GM19455 (cell line): ENCODE measurements around the gene B4GALNT2.
"Not testable (repeated sequence)": the region's sequence is repeated elsewhere in the genome, so short reads cannot be mapped to it uniquely, and the experiment has no call there.

Experiments used
- ATAC-seq: cut with Tn5 transposase; IDR thresholded peaks from one replicate; pipeline ENCODE4 v1.9.1; 2021; ENCODE audit not compliant: unreplicated experiment

B4GALNT2 gene, protein sequence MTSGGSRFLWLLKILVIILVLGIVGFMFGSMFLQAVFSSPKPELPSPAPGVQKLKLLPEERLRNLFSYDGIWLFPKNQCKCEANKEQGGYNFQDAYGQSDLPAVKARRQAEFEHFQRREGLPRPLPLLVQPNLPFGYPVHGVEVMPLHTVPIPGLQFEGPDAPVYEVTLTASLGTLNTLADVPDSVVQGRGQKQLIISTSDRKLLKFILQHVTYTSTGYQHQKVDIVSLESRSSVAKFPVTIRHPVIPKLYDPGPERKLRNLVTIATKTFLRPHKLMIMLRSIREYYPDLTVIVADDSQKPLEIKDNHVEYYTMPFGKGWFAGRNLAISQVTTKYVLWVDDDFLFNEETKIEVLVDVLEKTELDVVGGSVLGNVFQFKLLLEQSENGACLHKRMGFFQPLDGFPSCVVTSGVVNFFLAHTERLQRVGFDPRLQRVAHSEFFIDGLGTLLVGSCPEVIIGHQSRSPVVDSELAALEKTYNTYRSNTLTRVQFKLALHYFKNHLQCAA

DNA sequence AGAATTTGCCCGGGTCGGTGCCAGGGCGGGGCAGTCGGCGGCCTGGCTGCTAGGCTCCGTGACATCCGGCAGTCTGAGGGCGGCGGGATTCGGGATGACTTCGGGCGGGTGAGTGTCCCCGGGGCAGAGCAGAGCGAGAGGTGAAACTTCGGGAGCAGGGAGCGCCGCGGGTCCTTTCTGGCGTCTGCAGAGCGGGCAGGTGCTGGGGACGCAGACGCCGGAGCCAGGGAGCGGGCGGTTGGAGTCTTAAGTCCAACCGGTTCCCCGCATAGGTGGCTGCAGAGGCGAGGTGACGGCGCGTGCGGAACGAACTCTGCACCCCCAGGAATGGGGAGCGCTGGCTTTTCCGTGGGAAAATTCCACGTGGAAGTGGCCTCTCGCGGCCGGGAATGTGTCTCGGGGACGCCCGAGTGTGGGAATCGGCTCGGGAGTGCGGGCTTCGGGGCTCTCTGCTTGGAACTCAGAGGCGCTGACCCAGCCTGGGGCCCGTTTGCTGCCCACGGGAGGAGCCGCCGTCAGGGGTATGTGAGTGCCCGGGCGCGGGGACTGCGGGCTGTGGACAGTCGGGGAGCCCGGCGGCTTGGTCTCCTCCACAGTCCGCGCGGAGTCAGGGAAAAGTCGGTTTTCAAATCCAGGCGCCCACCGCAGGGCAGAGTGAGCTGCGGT is at the start of gene B4GALNT2:
Gene B4GALNT2 (plus strand): TSS at position 71 of the 666 bp plus-strand sequence. CDS start 24 bp downstream, at position 95.
- ATAC-seq, result no peak

DNA sequence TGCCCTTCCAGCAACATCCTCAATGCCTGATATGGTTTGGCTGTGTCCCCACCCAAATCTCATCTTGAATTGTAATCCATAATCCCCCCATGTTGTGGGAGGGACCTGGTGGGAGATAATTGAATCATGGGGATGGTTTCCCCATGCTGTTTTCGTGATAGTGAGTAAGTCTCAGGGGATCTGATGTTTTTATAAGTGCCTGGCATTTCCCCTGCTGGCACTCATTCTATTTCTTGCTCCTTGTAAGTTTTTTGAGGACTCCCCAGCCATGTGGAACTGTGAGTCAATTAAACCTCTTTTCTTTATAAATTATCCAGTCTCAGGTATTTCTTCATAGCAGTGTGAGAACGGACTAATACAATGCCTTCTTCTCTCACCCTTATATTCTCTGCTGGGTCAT is 47.5 kb upstream of the B4GALNT2 start:
- ATAC-seq, result not testable (repeated sequence)

DNA sequence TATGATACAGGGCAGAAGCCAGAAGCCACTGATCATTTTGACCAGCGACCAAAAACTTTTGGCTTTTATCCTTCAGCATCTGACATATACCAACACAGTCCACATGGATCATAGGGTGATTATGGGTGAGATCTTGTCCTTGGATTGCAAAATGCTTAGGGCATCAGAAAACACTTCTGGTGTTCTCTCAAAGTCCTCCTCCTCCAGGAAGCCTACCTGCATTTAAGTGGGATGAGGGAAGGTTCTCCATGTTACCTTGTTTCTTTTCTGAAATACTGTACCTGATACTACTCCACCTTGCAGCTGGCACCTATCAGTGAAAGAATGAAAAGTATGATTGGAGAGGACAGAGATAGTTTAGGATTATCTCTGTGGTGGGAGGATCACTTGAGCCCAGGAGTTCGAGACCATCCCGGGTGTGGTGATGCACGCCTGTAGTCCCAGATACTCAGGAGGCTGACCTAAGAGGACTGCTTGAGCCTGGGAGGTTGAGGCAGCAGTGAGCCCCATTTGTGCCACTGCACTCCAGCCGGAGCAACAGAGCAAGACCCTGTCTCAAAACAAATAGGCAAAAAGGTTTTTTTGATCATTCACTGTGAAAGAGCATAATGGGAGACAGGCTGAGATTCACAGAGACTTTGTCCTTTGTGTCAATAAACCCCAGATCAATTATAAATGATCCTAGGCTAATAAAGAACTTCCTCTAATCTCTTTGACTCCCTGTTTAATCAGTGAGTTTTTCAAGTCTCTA is 46.8 kb upstream of the B4GALNT2 start:
- ATAC-seq, result no peak

DNA sequence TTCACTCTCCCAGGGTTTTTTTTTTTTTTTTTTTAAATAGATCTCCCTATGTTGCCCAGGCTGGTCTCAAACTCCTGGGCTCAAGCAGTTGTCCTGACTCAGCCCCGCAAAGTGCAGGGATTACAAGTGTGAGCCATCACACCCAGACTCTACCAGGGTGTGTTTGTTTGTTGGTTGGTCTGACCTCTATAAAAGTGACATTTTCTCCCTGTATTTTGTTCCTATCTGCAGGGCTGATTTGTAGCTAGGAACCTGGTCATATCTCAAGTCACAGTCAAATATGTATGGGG is 46.3 kb upstream of the B4GALNT2 start:
- no peak for ATAC-seq

DNA sequence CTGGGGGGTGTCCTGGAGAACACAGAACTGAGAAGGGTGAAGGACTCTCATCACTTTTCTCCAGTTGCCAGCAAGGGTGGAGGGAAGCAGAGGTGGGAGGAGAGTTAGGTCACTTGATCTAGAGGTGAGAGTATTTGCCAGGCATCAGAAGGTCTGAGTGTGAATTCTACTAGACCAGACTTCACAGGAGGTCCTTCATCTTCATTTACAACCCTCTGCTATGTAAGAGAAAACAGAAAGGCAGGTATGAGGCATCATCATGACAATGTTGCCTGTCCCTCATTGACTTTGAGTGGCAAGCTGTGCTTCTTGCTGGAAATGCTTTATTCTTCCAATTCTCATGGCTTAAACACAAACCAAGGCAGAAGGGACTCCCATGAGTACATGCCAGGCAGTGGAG is 45.9 kb upstream of the B4GALNT2 start:
- ATAC-seq, result no peak

DNA sequence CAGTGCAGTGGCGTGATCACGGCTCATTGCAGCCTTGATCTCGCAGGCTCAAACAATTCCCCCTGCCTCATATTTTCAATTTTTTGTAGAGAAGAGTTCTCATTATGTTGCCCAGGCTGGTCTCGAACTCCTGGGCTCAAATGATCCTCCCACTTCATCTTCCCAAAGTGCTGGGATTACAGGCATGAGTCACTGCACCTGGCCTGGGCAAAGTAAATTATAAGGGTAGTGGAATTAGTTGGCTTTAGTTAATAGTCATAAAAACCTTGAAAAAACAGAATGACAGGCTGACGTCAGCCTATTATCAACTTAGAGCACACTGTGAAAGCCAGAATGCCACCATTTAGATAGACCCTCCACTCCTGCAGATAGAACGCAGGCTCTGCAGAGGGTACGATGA is 43.5 kb upstream of the B4GALNT2 start:
- no peak for ATAC-seq

DNA sequence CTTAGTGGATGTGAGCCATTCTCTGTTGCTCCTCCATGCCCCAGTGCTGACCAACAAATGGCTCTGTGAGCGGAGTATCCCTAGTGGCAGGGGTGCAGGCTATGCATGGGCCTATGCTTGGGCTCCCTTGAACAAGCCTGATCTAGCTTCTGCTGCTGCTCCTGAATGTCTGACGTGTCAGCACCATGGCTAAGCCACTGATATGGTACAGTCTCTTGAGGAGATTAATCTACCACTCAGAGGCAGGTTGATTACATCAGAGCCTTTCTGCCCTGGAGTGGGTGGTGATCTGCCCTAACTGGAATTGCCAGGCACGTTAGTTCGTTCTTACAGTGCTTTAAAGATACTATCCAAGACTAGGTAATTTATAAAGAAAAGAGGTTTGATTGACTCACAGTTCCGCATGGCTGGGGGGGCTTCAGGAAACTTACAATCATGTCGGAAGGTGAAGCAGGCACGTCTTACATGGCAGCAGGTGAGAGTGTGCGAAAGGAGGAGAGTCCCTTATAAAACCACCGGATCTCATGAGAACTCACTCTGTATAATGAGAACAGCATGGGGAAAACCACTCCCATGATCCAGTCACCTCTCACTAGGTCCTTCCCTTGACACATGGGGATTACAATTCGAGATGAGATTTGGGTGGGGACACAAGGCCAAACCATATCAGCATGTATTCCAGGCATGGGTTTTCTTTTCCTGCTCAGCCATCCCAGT is 41.5 kb upstream of the B4GALNT2 start:
- ATAC-seq, result no peak

DNA sequence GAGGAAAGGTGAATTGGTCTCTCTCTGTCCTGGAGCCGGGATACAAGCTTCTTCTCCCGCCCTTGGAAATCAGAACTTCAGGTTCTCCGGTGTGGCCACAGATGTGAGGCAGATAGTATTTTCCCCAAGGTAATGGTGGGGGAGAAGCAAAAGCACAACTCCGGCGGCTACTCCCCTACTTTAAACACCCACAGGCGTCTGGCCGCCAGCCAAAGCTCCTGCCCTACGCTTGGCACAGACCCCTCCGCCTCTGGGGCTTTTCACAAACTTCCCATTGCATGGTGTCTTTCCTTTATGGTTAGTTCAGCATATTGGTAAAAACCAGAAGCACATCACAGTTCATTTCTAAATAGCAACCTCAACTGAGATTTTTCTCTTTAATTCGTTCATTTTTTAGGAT is 39.4 kb upstream of the B4GALNT2 start:
- ATAC-seq, result no peak

DNA sequence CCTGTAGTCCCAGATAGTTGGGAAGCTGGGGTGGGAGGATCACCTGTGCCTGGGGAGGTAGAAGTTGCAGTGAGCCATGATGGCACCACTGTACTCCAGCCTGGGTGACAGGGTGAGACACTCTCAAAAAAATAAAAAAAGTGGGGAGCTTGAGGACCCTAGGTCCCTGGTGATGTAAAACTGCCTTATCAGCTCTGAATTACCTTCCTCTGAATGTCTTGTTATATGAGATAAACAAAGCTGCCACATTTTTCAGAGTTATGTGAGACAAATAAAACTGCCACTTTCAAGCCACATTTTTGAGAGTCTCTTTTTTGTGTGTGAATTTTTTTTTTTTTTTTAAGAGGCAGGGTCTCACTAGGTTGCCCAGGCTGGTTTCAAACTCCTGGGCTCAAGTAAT is 32.0 kb upstream of the B4GALNT2 start:
- ATAC-seq, result no peak

DNA sequence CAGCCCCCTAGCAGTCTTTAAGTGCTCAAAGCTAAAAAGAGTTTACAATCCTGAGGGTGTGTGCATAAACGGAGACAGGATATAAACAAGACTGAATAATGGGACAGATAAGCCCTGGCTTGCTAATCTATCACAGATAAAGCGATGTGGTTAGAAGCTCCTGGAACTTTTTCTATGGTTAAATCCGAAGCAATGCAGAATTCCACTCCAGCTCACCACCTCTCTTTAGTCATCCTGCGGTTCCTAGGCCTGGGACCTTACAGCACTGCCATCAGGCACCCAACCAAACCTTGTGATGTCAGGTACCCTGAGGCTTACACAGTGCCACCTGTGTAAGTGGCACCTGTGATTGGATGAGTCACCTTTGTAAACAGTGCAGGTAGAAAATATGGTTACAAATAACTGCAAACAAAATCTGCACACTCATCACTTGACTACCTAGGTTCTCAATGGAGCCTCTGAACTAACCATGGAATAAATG is 31.5 kb upstream of the B4GALNT2 start:
- ATAC-seq, result no peak

DNA sequence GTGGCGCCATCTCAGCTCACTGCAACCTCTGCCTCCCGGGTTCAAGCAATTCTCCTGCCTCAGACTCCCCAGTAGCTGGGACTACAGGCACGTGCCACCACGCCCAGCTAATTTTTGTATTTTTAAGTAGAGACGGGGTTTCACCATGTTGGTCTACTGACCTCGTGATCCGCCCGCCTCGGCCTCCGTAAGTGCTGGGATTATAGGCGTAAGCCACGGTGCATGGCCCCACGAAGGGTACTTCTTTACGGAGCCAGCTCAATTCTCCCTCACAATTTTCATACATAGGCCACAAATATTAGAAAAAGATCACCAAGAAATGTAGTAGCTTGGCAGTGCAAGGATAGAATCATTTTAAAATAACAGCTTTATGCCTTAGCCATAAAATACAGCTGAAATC is 29.2 kb upstream of the B4GALNT2 start:
- ATAC-seq, result not testable (repeated sequence)

DNA sequence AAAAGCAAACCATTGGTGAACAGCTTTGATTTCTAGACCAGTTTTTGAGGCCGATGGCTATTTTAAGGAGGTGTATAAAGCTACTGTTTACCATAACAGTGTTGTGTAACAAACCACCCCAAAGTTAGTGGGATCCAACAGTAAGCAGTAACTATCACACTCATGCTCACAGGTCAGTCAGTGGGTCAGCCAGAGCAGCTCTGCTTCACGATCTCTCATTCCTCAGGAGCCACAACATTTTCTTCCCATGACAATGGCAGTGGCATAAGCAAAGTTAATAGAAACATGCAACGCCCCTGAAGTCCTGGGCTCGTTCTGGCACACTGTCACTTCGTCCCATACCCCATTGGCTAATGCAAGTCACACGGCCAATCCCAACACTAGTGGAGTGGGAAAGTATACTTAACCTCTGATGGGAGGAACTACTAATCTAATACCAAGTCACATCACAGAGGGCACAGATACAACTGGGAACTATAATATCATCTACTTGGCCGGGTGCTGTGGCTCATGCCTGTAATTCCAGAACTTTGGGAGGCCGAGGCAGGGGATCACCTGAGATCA is 28.0 kb upstream of the B4GALNT2 start:
- ATAC-seq, result no peak

DNA sequence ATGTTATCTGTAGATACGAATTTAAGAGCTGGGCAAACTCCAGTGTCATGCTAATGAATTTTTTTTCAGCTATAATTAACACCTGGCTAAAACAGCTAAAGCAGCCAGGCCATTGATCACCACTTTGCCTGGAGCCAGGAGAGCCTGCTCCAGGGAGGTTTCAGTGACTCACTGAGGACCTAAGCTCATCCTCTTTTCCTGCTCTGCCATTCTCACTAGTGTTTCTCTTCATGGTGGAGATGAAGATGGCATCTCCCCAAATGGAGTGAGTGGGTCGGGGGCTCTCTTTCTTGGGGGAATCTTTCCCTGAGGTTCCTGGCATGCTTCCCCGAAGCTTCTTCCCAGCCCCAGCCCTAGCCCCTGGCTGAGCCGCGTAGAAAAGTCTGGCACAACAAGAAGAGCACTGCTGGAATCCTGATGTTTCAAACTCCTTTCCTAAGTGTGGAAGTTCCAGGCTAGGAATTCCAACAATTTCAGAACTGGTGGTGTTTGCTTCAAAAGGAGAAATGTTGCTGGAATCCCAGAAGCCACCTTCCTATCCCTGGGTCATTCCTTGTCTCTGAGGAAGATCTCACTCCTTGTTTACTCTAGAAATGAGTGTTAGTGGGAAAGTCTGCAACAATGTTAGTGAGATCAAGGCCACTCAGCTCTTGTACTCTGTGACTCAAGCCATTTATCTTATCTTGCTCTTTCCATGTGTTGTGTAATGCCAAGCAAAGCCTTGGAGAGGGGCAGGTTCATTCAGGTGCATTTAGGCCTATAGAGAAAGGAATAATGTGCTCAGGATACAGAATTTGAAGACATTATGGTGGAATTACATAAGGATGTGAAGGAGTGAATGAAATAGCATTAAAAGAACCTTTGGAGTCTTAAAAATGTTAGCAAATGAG is 26.0 kb upstream of the B4GALNT2 start:
- ATAC-seq, result no peak

DNA sequence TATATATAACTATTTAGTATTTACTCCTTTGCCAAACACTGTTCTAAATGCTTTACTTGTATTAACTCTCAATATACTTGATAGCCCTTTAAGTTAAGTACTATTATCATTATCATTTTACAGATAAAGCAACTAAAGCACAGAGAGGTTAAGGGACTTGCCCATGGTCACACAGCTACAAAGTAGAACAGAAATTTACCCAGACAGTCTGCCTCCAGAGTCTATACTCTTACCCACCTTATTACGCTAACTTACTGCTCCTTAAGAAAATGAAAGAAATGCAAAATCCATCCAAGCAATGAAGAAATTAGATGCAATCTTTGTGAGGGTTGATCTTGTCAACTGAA is 25.4 kb upstream of the B4GALNT2 start:
- no peak for ATAC-seq

DNA sequence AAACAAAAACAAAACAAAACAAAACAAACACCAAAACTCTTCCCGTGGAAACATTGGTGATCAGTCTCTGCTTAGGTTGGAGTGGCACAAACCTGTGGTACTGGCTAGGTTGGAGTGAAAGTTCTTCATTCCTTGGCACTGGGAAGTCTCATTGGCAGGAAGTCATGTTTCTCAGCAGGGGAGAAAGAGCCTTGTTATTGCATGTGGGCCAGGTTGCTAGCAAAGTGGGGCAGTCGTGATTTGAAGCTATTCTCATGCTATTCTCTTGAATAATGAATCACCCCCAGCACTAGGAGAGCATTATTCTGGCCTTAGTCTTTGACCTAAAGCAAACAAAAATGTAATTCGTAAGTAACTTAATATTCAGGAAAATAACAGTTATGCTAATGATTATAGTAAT is 24.3 kb upstream of the B4GALNT2 start:
- ATAC-seq, result no peak

DNA sequence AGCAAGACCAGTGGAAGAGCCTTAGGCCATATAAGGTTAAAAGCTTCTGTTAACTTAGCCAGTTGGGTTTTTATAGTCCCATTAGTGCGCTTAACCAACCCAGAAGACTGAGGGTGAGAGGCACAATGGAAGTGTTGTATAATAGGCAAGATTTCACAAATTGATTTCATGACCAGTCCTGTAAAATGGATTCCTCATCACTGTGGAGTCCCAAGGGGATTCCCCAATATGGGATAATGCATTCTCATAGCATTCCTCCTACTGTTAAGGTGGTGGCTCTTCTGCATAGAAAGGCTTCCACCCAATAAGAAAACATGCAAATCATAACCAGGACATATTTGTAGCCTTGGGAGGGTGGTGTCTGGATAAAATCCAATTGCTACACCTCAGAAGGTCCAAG is 22.1 kb upstream of the B4GALNT2 start:
- ATAC-seq, result no peak

DNA sequence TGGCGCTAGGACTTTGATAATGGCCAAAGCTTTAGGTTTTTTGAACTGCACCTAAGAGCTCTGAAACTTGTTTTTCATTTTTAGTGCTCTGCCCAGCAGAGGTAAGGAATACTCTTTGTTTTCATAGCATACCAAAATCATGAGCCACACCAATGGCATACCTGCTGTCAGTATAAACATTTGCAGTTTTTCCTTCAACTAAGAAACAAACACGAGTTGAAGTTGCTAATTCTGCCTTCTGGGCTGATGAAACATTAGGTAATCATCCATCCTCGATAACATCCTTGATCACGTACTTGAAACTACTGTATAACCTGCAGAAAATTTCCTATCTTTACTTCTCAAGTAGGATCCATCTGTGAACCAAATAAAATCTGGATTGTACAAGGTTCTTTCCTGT is 20.6 kb upstream of the B4GALNT2 start:
- ATAC-seq, result no peak

DNA sequence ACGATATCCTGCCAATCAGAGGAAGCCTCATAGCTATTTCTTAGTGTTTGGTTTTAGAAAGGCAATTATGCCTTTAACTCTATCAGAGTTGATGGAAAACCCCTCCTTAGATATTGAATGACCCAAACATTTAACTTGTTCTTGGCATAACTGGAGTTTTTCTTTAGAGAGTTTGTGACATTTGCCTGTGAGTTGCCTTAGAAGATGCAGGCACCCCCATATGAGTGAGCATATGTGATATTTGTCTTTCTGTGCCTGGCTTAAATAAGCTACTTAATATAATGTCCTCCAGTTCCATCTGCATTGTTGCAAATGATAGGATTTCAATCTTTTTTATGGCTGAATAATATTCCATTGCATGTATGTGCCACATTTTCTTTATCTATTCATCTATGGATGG is 19.6 kb upstream of the B4GALNT2 start:
- ATAC-seq, result no peak

DNA sequence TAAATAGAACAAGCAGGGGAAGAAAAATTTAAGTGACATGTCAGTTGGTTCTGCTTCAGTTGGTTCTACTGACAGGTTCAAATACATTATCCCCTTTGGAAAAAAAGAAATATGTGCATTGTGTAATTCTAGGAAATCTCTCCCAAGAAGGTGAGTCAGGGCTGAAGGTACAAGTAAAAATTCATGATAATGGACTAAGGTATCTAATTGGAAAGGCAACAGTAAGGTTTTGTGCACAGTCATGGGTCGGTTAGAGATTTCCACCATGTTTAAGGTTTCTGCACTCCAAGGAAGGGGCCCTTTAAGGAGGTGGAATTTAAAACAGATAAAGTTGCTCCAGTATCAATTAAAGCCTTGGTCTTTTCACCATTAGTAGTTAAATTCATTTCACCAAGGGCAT is 17.9 kb upstream of the B4GALNT2 start:
- no peak for ATAC-seq
